ENCODE results near the gene MCL1.

The MCL1 gene

DNA sequence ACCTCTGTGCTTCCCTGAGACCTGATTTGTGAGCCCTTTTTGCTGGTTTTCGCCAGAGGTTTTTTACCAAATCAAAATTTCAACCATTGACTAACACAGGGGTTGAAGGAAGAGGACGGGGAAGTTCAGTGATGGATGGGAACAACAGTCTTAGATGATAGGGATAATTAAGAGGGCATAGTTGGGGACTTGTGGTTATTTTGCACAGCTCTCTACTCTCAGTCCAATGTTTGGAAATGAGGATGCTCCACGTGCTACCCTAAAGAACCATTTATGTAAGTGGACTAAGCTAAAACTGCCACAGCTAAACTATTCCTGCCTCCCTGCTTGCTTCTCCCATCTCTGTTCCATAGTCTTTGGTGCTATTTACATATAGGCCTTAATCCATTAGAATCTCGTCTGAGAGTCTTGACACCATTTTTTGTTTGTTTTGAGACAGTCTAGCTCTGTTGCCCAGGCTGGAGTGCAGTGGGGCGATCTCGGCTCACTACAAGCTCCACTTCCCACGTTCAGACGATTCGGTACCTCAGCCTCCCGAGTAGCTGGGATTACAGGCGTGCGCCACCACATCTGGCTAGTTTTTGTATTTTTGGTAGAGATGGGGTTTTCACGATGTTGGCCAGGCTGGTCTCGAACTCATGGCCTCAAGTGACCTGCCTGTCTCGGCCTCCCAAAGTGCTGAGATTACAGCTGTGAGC, 684 bp upstream of the MCL1 start:
- no peak for TF ChIP-seq CTCF (IDR thresholded peaks at IDR 0.05; ENCODE audit: extremely low read depth, insufficient read depth, missing control alignments)
- DNase-seq (ENCODE audit: low spot score), result no peak
- in situ Hi-C loops (cut with MboI; ENCODE audit: low pct_unique_long_range_greater_than_20kb, low sequenced_read_pairs, unreplicated experiment), result no loop called here

DNA sequence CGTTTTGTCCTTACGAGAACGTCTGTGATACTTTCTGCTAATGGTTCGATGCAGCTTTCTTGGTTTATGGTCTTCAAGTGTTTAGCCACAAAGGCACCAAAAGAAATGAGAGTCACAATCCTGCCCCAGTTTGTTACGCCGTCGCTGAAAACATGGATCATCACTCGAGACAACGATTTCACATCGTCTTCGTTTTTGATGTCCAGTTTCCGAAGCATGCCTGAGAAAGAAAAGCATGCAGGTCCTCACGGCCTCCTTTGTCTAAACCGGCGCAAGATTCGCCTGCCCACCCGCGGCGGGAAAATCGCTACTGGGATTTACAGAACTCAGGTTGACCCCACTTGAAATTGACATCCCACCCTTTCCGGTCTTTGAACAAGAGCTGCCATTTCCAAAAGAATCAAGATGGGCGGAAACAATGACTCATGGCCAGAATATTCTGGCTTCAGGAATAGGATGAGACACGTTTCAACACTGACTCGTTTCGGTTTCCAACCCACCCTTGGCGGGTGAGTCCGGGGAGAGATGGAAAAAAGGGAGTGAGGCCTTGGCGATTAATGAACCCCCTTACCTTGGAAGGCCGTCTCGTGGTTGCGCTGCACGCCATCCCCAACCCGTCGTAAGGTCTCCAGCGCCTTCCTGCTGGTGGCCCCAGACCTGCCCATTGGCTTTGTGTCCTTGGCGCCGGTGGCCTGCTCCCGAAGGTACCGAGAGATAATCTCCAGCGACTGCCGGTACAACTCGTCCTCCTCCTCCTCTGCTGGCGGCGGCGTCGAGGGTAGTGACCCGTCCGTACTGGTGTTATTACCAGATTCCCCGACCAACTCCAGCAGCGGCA, 919 bp downstream of the MCL1 start:
- in situ Hi-C loops (cut with MboI; ENCODE audit: low pct_unique_long_range_greater_than_20kb, low sequenced_read_pairs, unreplicated experiment), result no loop called here

GRCh38 chr1:150577557-150578271, 1.7 kb downstream of the MCL1 start:
- TF ChIP-seq CTCF (IDR thresholded peaks at IDR 0.05; ENCODE audit: extremely low read depth, insufficient read depth, missing control alignments), result no peak
- no peak for DNase-seq (ENCODE audit: low spot score)
- in situ Hi-C loops (cut with MboI; ENCODE audit: low pct_unique_long_range_greater_than_20kb, low sequenced_read_pairs, unreplicated experiment), result no loop called here

More for the DNA sequence above, 919 bp downstream of the MCL1 start:
- TF ChIP-seq CTCF (IDR thresholded peaks at IDR 0.05; ENCODE audit: extremely low read depth, insufficient read depth, missing control alignments), result no peak
- DNase-seq (ENCODE audit: low spot score), result no peak

- no peak for DNase-seq (ENCODE audit: low spot score)
- TF ChIP-seq CTCF (IDR thresholded peaks at IDR 0.05; ENCODE audit: extremely low read depth, insufficient read depth, missing control alignments), result no peak
- in situ Hi-C loops (cut with MboI; ENCODE audit: low pct_unique_long_range_greater_than_20kb, low sequenced_read_pairs, unreplicated experiment), result no loop called here
Measured at GRCh38 chr1:150576794-150577556, 2.4 kb downstream of the MCL1 start.

DNA sequence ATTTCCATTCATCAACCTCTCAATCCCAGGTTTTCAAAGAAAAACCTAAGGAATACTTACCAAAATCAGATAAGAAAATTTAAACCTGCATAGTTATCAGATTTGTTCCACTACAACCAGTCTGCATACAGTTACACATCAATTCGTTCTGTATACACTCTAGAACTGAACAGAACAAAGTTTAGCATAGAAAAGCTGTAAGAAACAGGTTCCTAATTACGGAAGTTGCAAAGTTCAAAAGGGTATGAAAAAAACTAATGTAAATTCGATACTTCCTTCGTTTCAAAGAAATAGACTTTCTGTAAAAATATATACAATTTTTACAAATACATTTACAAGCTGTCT, 3.1 kb downstream of the MCL1 start:
- no peak for DNase-seq (ENCODE audit: low spot score)
- in situ Hi-C loops (cut with MboI; ENCODE audit: low pct_unique_long_range_greater_than_20kb, low sequenced_read_pairs, unreplicated experiment), result no loop called here
- no peak for TF ChIP-seq CTCF (IDR thresholded peaks at IDR 0.05; ENCODE audit: extremely low read depth, insufficient read depth, missing control alignments)

Measured in GM13977 (cell line).